IMR-90 (cell line): ENCODE data around the gene TRIAP1. TPM values are rescaled to one million over a fixed set of nuclear protein-coding genes. Genes with fewer than 3 reads are reported as not detected.

Source experiments
- BHLHE40 ChIP-seq: fragments of 150-350 bp; IDR thresholded peaks from 2 replicates; pipeline ENCODE4 v1.6.1; 2016; ENCODE audit warnings: mild to moderate bottlenecking, low read depth, low read length
- MAFK ChIP-seq: IDR thresholded peaks from 2 replicates; pipeline ENCODE4 v1.6.1; 2012; ENCODE audit warnings: low read depth, low read length, improper control_type of control experiment
- MXI1 ChIP-seq: IDR thresholded peaks from 2 replicates; pipeline ENCODE4 v1.6.1; 2012; ENCODE audit warnings: low read depth, mild to moderate bottlenecking, low read length, moderate library complexity, borderline replicate concordance
- NFE2L2 ChIP-seq: fragments of 150-350 bp; IDR thresholded peaks from 2 replicates; pipeline ENCODE4 v1.6.1; 2016; ENCODE audit warnings: low read depth, mild to moderate bottlenecking, low read length
- POLR2A ChIP-seq: IDR thresholded peaks from 2 replicates; pipeline ENCODE4 v1.6.1; 2012; ENCODE audit warnings: mild to moderate bottlenecking, low read depth, low read length
- RCOR1 ChIP-seq: IDR thresholded peaks from 2 replicates; pipeline ENCODE4 v1.6.1; 2012; ENCODE audit warnings: mild to moderate bottlenecking, low read length, improper control_type of control experiment; ENCODE audit not compliant: insufficient replicate concordance
- RFX5 ChIP-seq: IDR thresholded peaks from 2 replicates; pipeline ENCODE4 v1.8.0; 2012; ENCODE audit warnings: low read depth, mild to moderate bottlenecking, low read length, moderate library complexity
- polyA plus RNA-seq, 3 experiments: library from polyadenylated mRNA; depleted of rRNA; stranded (reverse); fragments of >200 nt; gene quantifications; 2 replicates each; pipeline ENCODE4 v1.2.3, GENCODE V29; 2012; ENCODE audit warnings: low replicate concordance in 1 of 3
- total RNA-seq: library from RNA; depleted of rRNA; stranded (reverse); fragments of >200 nt; gene quantifications from 2 replicates; pipeline ENCODE4 v1.2.3, GENCODE V29; 2012

The TRIAP1 gene
- total and polyA plus RNA-seq, 2 of the 4 experiments (the other 2 are of a cell fraction): 19.2 to 32.3 TPM

GRCh38 chr12:120445911-120446843 lies at the start of gene TRIAP1, which contains the start of gene GATC (continued):
- TF ChIP-seq BHLHE40 (no peak), POLR2A (peak; percentile 75), NFE2L2 (no peak; the same call in 1 of the 2 replicates), MXI1 (peak; percentile 96), RFX5 (no peak), MAFK (no peak), RCOR1 (no peak)
